Activated naive CD8-positive, alpha-beta T cell treated with anti-CD3 and anti-CD28 coated beads for 36 hours (primary cell): ENCODE measurements around the gene LIPC. TPM values are rescaled to one million over a fixed set of nuclear protein-coding genes. Genes with fewer than 3 reads are reported as not detected.

Experiments
- DNase-seq: peaks from one replicate; pipeline ENCODE4 v3.0.0; 2021
- H3K27ac Mint-ChIP-seq: one replicate; pipeline ENCODE4 v1.8.0; 2022; ENCODE audit warnings: mild to moderate bottlenecking, moderate library complexity, mixed read lengths
- H3K27me3 Mint-ChIP-seq: one replicate; pipeline ENCODE4 v1.8.0; 2022; ENCODE audit warnings: mild to moderate bottlenecking, mixed read lengths
- H3K36me3 Mint-ChIP-seq: one replicate; pipeline ENCODE4 v1.8.0; 2021; ENCODE audit warnings: mild to moderate bottlenecking, mixed read lengths
- H3K4me1 Mint-ChIP-seq: one replicate; pipeline ENCODE4 v1.8.0; 2021; ENCODE audit warnings: mixed read lengths
- H3K4me3 Mint-ChIP-seq: one replicate; pipeline ENCODE4 v1.8.0; 2022; ENCODE audit warnings: mild to moderate bottlenecking, moderate library complexity, mixed read lengths
- H3K9me3 Mint-ChIP-seq: one replicate; pipeline ENCODE4 v1.8.0; 2022; ENCODE audit warnings: mixed read lengths
- total RNA-seq, 2 experiments: library from RNA; stranded (reverse); gene quantifications; one replicate each; pipeline ENCODE4 v1.2.3, GENCODE V29; 2021

The LIPC gene
- total RNA-seq, 2 experiments from 2014 or later: 1.5 to 1.8 TPM

DNA sequence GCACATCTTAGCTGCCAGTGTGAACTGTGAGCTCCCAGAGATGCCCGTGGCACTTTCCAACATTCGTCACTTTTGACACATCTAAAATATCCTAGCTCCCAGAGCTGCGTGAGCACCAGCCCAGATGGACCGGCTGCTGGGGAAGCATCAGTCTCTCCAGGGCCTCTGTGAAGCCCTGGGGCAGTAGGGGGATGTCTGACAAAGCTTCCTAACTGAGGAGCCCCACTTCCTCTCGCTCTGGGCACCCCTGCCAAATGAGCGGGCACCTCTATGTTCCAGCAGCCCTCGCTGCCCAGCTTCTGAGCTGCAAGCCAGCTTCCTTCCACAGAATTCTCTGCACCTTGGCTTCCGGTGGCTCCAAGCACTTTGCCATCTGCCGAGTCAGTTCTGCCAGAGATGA lies 91.1 kb downstream of the LIPC start:
- peaks cover 4% of the 10 kb centered on the region for H3K36me3 Mint-ChIP-seq
- H3K4me3 Mint-ChIP-seq: no peak overlapping the region
- no peaks in the 10 kb centered on the region for H3K27me3 Mint-ChIP-seq
- no peaks in the 10 kb centered on the region for H3K9me3 Mint-ChIP-seq
- H3K27ac Mint-ChIP-seq: no peak overlapping the region
- peaks cover 30% of the 10 kb centered on the region for H3K4me1 Mint-ChIP-seq
- no peak for DNase-seq

DNA sequence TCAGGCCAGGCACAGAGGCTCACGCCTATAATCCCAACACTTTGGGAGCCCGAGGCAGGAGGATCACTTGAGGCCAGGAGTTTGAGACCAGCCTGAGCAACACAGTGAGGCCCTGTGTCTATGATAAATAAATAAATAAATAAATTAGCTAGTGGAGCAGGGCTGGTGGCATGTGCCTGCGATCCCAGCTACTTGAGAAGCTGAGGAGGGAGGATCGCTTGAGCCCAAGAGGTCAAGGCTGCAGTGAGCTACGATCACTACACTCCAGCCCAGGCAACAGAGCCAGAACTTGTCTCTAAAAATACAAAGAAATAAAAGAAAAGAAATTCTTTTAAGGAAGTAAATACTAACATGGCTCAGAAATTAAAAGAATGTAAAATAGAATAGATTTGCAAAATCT lies 91.8 kb downstream of the LIPC start:
- Mint-ChIP-seq H3K27ac (no peak overlapping the region), H3K27me3 (no peaks in the 10 kb centered on the region), H3K9me3 (no peaks in the 10 kb centered on the region), H3K4me1 (peaks cover 23% of the 10 kb centered on the region), H3K4me3 (no peak overlapping the region), H3K36me3 (peaks cover 3% of the 10 kb centered on the region)
- DNase-seq: no peak

DNA sequence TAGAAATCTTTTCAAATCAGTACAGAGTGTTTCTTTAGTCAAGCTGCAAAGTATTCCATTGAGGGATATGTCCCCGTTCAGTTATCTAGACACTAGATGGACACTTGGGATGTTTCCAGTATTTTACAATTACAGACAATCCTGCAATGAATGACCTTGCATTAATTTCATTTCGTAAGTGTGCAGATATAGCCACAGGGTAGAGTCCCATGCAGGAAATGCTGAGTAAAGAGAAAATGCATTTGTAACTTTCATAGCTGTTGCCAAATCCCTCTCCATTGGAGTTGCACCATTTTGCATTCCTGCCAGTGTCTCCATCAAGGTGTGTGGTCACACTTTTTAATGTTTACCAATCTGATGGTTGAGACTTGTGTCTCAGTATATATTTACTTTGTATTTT lies 92.5 kb downstream of the LIPC start:
- no peaks in the 10 kb centered on the region for H3K27me3 Mint-ChIP-seq

DNA sequence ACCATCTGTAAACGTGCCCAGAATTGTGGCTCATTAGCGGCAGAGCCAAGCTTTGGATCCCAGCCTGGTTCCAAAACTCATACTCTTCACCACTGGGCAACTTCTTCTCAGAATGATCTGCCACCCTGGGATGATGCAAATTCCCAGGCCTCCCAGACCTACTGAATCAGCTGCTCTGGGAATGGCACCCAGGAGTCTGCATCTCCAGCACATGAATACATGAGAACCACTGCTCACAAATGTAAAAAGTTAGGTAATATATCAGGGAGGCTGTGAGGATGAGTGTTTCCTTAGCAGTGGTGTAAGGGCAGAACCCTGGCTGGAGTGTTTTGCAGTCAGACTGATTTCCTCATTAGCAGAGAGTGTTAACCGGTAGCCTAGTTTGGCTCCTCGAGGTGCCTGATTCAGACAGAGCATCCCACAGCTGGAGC lies 94.2 kb downstream of the LIPC start:
- no peak overlapping the region for H3K4me3 Mint-ChIP-seq
- H3K4me1 Mint-ChIP-seq: peaks cover 4% of the 10 kb centered on the region
- no peak overlapping the region for H3K27ac Mint-ChIP-seq
- H3K27me3 Mint-ChIP-seq: no peaks in the 10 kb centered on the region
- DNase-seq: no peak
- H3K9me3 Mint-ChIP-seq: no peaks in the 10 kb centered on the region
- no peaks in the 10 kb centered on the region for H3K36me3 Mint-ChIP-seq

More for the DNA sequence above, 92.5 kb downstream of the LIPC start:
- H3K36me3 Mint-ChIP-seq: no peaks in the 10 kb centered on the region
- H3K27ac Mint-ChIP-seq: no peak overlapping the region
- no peak for DNase-seq
- no peaks in the 10 kb centered on the region for H3K9me3 Mint-ChIP-seq
- peaks cover 18% of the 10 kb centered on the region for H3K4me1 Mint-ChIP-seq
- no peak overlapping the region for H3K4me3 Mint-ChIP-seq

DNA sequence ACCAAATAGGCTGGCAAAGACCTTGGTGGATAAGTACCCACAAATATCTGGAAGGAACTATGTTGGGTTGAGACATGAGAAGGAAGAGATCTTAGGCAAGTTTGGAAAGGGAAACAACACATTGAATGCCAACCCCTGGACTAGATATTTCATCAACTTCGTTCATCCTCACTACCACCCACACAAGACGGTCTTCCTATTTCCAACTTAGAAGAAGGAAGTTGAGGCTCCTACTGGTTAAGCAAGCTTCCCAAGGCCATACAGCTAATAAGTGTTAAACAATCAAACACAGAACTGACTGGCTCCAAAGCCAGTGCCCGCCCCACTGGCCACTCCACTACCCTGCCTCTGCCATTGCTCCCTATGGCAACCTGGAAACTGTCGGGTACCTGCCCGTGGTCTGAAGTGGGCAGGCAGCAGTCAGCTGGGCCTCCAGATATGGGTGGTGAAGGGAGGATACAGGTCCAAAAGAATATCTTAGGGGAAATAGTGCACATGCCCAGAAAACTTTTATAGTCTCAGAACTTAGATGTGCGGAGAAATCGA lies 94.9 kb downstream of the LIPC start:
- no peaks in the 10 kb centered on the region for H3K9me3 Mint-ChIP-seq
- H3K4me3 Mint-ChIP-seq: no peak overlapping the region
- H3K4me1 Mint-ChIP-seq: no peaks in the 10 kb centered on the region
- H3K36me3 Mint-ChIP-seq: peaks cover 1% of the 10 kb centered on the region
- no peak overlapping the region for H3K27ac Mint-ChIP-seq
- no peak for DNase-seq
- no peaks in the 10 kb centered on the region for H3K27me3 Mint-ChIP-seq

DNA sequence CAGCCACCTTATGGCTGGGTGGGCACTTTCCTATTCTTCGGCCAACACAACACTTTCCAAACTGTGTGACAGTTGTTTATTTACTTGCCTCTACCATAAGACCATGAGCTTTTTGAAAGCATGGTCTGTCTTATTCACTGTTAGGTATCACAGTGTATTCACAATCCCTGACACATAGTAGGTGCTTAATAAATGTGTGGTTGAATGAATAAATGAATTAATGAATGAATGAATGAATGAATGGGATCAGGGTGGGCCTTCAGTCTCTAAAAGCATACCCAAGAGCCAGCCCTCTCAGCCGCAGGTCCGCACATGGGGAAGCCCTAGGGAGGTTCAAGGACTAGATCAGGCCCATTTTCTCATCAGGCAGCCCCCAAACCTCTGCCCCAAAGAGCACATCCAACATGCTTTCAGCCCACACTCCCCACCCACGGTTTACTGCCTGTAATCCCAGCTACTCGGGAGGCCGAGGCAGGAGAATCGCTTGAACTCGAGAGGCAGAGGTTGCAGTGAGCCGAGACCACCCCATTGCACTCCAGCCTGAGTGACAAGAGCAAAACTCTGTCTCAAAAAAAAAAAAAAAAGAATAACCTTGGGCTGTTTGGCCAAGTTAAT lies 95.9 kb downstream of the LIPC start:
- Mint-ChIP-seq H3K36me3 (peaks cover 1% of the 10 kb centered on the region), H3K4me3 (no peak overlapping the region), H3K9me3 (no peaks in the 10 kb centered on the region), H3K4me1 (no peaks in the 10 kb centered on the region), H3K27me3 (no peaks in the 10 kb centered on the region), H3K27ac (no peak overlapping the region)
- no peak for DNase-seq

DNA sequence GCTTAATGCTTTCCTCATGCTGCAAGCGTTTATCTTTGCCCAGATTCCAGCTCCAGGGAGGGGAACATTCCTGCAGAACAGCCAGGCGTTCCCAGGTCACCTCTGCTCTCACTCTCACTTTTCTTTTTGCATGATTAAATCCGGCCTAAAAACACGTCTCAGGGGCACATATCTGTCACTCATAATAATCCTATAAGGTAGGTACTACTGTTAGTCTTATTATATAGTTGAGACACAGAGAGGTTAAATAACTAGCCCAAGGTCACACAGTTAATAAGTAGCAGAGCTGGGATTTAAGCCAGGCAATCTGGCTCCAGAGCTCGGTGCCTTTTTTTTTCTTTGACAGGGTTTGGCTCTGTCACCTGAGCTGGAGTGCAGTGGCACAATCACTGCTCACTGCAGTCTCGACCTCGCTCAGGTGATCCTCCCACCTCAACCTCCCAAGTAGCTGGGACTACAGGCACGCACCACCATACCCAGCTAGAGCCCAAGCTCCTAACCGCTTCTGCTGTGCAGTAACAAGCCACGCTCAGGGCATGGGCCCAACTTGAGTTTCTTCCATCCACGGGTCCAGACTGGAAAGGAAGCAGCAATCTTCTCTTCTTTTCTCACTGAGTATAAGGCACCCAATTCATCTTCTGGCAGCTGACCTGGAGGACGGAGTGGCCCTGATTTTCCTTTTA lies 96.5 kb downstream of the LIPC start:
- no peaks in the 10 kb centered on the region for H3K27me3 Mint-ChIP-seq
- H3K4me3 Mint-ChIP-seq: no peak overlapping the region
- H3K4me1 Mint-ChIP-seq: no peaks in the 10 kb centered on the region
- no peak overlapping the region for H3K27ac Mint-ChIP-seq
- peaks cover 1% of the 10 kb centered on the region for H3K36me3 Mint-ChIP-seq
- H3K9me3 Mint-ChIP-seq: no peaks in the 10 kb centered on the region
- no peak for DNase-seq

DNA sequence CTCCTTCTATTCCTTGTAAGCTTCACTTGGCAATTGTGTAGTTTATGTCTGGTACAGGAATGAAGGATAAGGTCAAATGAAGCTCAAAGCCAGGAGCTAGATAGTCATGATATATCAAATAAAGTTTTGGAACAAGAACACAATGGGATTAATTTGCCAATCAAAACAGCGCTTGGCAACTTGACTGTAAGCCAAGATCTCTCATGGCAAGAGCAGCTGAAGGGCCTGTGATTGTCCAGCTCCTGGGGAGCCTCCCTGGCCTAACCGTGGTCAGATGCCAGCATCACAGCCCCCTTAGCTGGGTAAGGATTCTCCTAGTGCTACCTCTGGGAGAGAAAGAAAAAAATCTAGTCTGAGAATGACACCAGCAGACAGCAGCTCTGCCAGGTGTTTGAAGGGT lies 97.2 kb downstream of the LIPC start:
- H3K4me3 Mint-ChIP-seq: no peak overlapping the region
- peaks cover 3% of the 10 kb centered on the region for H3K4me1 Mint-ChIP-seq
- no peaks in the 10 kb centered on the region for H3K9me3 Mint-ChIP-seq

DNA sequence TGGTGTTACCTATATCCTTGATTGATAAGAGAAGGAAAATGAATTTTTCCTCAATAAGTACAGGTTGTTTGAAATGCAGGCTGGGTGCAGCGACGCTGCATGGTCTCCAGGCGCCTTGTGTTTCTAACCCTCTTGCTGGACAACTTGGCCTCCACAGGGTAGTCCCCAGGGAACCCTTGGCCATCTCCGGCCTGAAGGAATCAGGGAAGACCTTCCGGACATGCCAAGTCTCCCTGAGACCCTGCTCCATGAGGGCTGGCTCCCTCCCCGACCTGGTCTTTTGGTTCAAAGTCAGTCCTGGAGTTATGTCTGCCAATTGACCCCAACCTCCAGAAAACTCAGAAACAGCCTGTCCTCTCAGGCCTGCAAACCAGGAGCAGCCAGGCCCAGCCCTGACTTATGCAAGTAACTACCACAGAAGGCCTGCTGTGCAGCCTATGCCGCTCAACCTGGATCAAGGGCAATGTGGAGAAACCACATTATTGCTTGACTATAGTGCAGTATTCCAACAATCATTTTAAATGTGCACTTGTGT lies 98.3 kb downstream of the LIPC start:
- H3K4me3 Mint-ChIP-seq: no peak overlapping the region
- H3K27me3 Mint-ChIP-seq: no peaks in the 10 kb centered on the region
- DNase-seq: no peak
- H3K4me1 Mint-ChIP-seq: peaks cover 3% of the 10 kb centered on the region
- H3K9me3 Mint-ChIP-seq: no peaks in the 10 kb centered on the region
- no peak overlapping the region for H3K27ac Mint-ChIP-seq
- peaks cover 1% of the 10 kb centered on the region for H3K36me3 Mint-ChIP-seq

More for the DNA sequence above, 97.2 kb downstream of the LIPC start:
- H3K27me3 Mint-ChIP-seq: no peaks in the 10 kb centered on the region
- peaks cover 1% of the 10 kb centered on the region for H3K36me3 Mint-ChIP-seq
- DNase-seq: no peak
- H3K27ac Mint-ChIP-seq: no peak overlapping the region

DNA sequence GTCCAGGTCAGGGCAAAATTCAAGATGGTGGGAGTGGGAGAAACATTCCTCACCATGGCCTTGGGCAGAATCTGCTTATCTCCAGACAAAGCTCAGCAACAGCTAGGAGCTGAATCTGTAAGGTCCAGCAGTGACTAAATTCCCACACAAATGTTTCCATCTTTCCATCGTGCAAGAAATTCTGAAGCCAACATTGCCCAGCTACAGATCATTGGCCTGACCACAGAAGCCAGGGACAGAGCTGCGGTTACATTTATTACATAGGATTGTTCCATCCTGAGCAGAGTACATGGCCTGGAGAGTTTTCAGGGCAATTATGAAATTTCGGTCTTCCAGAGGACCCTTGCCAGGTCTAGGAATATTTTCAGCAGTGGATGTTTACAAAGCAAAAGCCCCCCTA lies 100.3 kb downstream of the LIPC start:
- DNase-seq: no peak
- H3K27ac Mint-ChIP-seq: no peak overlapping the region
- H3K27me3 Mint-ChIP-seq: no peaks in the 10 kb centered on the region
- peaks cover 1% of the 10 kb centered on the region for H3K36me3 Mint-ChIP-seq
- no peak overlapping the region for H3K4me3 Mint-ChIP-seq
- no peaks in the 10 kb centered on the region for H3K9me3 Mint-ChIP-seq
- peaks cover 3% of the 10 kb centered on the region for H3K4me1 Mint-ChIP-seq

DNA sequence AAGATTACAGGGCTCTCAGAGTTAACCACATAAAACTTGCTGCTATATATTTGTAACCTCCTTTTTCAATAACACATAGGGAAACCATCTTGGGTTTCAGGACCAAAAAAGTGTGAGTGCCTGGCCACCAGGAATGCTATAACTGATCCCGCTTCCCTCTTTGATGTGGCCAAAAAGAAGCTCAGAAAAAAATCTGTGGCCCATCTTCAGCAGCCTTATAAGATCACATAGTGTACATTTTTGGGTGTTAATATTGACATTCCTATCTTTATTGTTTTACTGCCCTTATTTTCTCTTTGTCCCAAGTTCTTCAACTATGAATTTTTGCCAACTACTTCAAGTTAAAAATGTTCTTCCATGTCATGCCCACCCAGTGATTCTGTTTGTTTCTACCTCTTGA lies 102.8 kb downstream of the LIPC start:
- H3K36me3 Mint-ChIP-seq: peaks cover 3% of the 10 kb centered on the region
- no peaks in the 10 kb centered on the region for H3K9me3 Mint-ChIP-seq
- no peak overlapping the region for H3K4me3 Mint-ChIP-seq
- no peaks in the 10 kb centered on the region for H3K27me3 Mint-ChIP-seq
- no peak for DNase-seq
- no peak overlapping the region for H3K27ac Mint-ChIP-seq
- H3K4me1 Mint-ChIP-seq: peaks cover 3% of the 10 kb centered on the region

DNA sequence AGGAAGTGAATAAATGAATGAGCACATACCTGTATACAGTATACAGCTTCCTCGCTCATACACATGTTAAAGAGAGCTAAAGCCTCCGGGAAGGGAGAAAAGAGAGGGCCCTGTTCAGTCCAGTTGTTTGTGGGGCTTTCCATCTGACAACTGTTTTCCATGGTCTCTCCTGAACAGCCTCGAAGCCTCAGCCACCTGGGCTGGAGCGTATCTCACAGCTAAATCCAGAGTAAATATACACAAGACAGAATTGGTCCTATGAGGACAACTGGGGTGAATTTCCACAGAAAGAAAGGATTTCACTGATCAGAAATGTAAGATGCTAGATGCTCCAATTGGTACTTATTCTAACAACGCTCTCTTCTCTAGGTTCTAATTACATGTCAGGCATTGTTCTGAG lies 103.5 kb downstream of the LIPC start:
- Mint-ChIP-seq H3K27me3 (no peaks in the 10 kb centered on the region), H3K4me1 (peaks cover 3% of the 10 kb centered on the region), H3K36me3 (peaks cover 3% of the 10 kb centered on the region), H3K9me3 (no peaks in the 10 kb centered on the region), H3K4me3 (no peak overlapping the region), H3K27ac (no peak overlapping the region)
- DNase-seq: no peak

DNA sequence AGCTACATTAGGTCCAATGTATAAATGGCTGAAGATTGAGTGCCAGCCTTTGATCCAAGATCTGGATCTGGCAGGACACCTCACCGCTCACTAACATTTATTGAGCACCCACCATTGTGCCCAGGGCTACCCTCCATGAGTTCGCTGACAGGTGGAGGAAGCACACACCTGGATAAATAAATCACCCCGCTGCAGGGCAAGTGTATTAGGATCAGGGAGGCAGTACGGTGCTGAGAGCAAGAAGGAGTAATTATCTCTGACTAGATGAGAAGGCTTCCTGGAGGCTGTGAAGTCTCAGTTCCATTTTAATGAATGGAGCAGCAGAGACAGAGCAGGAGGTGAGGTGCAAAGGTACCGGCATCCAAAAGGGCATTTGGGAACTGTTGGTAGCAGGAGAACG lies 104.1 kb downstream of the LIPC start:
- Mint-ChIP-seq H3K27ac (no peak overlapping the region), H3K36me3 (peaks cover 3% of the 10 kb centered on the region), H3K4me3 (no peak overlapping the region), H3K9me3 (no peaks in the 10 kb centered on the region), H3K27me3 (no peaks in the 10 kb centered on the region), H3K4me1 (peaks cover 3% of the 10 kb centered on the region)
- DNase-seq: no peak

DNA sequence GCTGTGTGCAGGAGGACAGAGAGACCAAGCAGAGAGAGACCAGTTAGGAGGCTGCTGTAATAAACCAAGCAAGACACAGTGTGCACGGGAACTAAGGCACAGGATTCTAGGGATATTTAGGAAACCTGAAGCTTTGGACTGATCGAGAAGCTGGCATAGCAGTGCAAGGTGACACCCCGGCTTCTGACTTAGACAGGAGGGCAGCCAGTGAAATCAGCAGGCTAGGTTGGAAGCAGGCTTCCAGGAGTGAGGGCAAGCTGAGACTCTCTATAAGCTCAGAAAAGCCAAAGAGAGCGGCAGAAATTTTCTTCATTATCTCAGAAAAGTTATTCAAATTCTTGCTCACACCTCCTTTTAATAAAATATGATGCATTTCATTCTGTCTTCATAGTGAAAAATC lies 104.6 kb downstream of the LIPC start:
- Mint-ChIP-seq H3K4me3 (no peak overlapping the region), H3K9me3 (no peaks in the 10 kb centered on the region), H3K27ac (no peak overlapping the region), H3K27me3 (no peaks in the 10 kb centered on the region), H3K36me3 (peaks cover 3% of the 10 kb centered on the region), H3K4me1 (peaks cover 3% of the 10 kb centered on the region)
- DNase-seq: no peak

DNA sequence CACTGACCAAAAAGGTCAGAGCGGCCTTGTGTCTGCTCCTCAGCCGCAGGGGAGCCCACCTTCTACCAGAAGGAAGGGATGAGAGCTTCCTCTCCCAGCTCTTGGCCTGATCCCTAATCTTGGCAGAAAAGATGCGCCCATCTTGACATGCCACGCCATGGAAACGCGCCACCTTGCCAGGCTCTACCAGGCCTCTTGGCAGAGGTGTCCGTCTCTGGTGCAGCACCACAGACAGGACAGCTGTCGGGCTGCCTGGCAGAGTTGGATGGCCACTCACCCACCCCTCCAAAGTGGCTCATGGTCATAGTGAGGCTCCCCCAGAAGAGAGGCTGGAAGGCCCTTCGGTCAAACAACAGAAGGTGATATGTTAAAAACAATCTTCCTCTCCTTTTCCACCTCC lies 105.2 kb downstream of the LIPC start:
- no peak for DNase-seq
- peaks cover 3% of the 10 kb centered on the region for H3K4me1 Mint-ChIP-seq
- peaks cover 2% of the 10 kb centered on the region for H3K36me3 Mint-ChIP-seq
- no peak overlapping the region for H3K4me3 Mint-ChIP-seq
- no peaks in the 10 kb centered on the region for H3K9me3 Mint-ChIP-seq
- no peak overlapping the region for H3K27ac Mint-ChIP-seq
- no peaks in the 10 kb centered on the region for H3K27me3 Mint-ChIP-seq
